GM12892 (cell line): ENCODE results near the gene TRIO.

ENCODE experiments used
- DNase-seq: peaks from one replicate; pipeline ENCODE4 v3.0.0; 2011; ENCODE audit not compliant: insufficient read length
- FAIRE-seq: peaks from 2 replicates; lab custom pipeline; 2011; peaks lifted over from hg19 to GRCh38; lab: Jason Lieb, UNC
- POLR2A ChIP-seq: IDR thresholded peaks from 2 replicates; pipeline ENCODE4 v1.6.1; 2011; ENCODE audit warnings: low read depth, low read length, control low read depth
- POLR2AphosphoS5 ChIP-seq: IDR thresholded peaks from 2 replicates; pipeline ENCODE4 v1.6.1; 2011; ENCODE audit warnings: low read depth, low read length, control low read depth
- TAF1 ChIP-seq: IDR thresholded peaks from 2 replicates; pipeline ENCODE4 v1.6.1; 2011; ENCODE audit warnings: low read depth, mild to moderate bottlenecking, control low read depth, low read length, borderline replicate concordance

Gene TRIO

GRCh38 chr5:14362491-14362890 is 219.3 kb downstream of the TRIO start:
- DNase-seq = no peak
- no peak for TF ChIP-seq POLR2A
- no peak for TF ChIP-seq TAF1
- TF ChIP-seq POLR2AphosphoS5 = no peak
- no peak for FAIRE-seq

- FAIRE-seq (no peak), DNase-seq (no peak)
- TF ChIP-seq POLR2A (no peak), POLR2AphosphoS5 (no peak), TAF1 (no peak)
These were observed 221.0 kb downstream of the TRIO start for GRCh38 chr5:14364096-14364495.

DNA sequence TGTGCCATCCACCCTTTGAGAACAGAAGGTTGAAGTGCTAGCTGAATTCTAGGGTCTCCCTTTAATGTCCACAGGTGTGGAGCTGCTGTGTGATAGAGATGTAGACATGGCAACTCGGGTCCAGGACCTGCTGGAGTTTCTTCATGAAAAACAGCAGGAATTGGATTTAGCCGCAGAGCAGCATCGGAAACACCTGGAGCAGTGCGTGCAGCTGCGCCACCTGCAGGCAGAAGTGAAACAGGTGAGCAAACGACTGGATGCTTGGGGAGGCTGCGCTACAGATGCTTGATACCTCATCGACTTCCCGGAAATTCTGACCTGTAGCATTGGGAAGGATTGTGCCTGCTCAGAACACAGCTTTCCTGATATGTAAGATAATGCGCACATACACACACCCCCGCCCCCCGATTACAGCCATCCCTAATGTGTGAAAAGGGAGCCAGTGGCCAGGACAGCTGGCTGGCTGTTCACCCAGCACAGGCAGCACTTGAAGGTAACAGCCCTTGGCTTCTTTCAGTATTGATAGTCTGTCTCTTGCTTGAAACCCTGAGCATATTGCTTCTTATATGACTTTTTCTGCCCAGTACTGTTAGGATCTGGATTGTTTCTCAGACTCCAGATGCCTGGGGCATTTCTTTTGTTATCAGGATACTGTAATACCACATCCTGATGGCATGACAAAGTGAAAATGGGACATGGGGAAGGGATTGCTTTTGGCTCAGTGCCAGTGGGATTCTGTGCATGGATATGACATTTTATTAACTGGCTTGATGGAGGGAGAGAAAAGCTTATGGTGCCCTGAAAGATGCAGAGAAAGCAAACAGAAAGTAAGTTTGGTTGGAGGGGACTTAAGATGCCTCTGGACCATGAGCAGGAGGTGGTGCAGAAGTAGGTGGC is 221.7 kb downstream of the TRIO start:
- no peak for DNase-seq

DNA sequence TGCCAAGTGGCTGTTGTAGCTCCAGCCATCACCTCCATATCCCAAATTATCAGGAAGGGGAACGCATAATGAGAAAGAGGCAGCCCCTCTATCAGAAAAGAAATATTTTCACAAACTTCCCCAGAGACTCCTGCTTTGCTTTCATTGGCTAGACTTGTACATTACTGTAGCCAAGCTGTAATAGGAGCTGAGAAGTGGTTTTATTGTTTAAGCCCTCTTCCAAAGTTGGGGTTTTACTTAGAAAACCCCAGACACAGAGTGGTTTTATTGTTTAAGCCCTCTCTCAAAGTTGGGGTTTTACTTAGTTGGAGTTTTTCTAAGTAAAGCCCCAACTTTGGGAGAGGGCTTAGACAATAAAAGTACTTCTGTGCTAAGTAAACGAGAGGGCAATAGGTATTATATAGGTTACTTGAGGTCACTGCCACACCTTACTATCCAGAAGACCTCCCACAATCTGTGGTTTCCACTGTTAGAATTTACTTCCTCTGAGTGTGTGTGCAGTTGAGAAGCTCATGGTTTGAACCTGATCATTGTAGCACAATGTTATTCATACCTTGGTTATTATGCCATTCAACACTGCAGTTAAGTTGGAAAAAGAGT is 222.8 kb downstream of the TRIO start:
- no peak for DNase-seq
- TF ChIP-seq POLR2AphosphoS5 = no peak
- no peak for TF ChIP-seq POLR2A
- no peak for TF ChIP-seq TAF1
- no peak for FAIRE-seq

More for the DNA sequence above, 221.7 kb downstream of the TRIO start:
- FAIRE-seq = no peak
- TF ChIP-seq POLR2AphosphoS5 (no peak), TAF1 (no peak), POLR2A (no peak)

GRCh38 chr5:14366763-14367162 is 223.6 kb downstream of the TRIO start:
- TF ChIP-seq POLR2AphosphoS5 (no peak), TAF1 (no peak), POLR2A (no peak)
- DNase-seq = no peak
- no peak for FAIRE-seq

DNA sequence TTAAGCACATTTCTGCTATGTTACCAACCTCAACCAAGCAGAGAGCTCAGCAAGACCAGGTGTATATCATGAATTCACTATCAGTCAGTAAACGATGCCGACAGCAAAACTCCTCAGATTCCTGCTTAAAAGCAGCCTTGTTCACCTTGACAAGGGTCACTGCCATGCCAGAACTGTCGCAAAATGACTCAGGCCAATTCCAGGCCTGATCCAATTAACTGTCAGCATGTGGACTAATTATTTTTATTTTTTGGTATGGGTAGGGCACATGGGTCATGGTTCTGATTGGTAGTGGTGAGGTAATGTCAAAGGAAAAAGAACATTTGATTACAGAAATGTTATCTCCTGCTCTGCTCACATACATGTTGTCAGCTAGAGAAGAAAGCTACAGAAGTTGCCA is 224.2 kb downstream of the TRIO start:
- TF ChIP-seq POLR2A (no peak), POLR2AphosphoS5 (no peak), TAF1 (no peak)
- FAIRE-seq = no peak
- DNase-seq = no peak

- TF ChIP-seq POLR2A = no peak
- no peak for TF ChIP-seq POLR2AphosphoS5
- no peak for TF ChIP-seq TAF1
- no peak for FAIRE-seq
- DNase-seq = no peak
These were observed 226.6 kb downstream of the TRIO start for GRCh38 chr5:14369780-14370179.

- DNase-seq = no peak
- TF ChIP-seq POLR2AphosphoS5 = no peak
- no peak for TF ChIP-seq POLR2A
- no peak for TF ChIP-seq TAF1
- FAIRE-seq = no peak
These were observed 227.2 kb downstream of the TRIO start for GRCh38 chr5:14370386-14370785.

GRCh38 chr5:14373685-14374084 is 230.5 kb downstream of the TRIO start:
- FAIRE-seq (no peak), DNase-seq (no peak)

GRCh38 chr5:14374100-14374499 is 231.0 kb downstream of the TRIO start:
- TF ChIP-seq TAF1 (no peak), POLR2A (no peak), POLR2AphosphoS5 (no peak)
- no peak for DNase-seq
- peak; percentile 14 for FAIRE-seq

More at GRCh38 chr5:14373685-14374084, 230.5 kb downstream of the TRIO start:
- no peak for TF ChIP-seq TAF1
- no peak for TF ChIP-seq POLR2AphosphoS5
- TF ChIP-seq POLR2A = no peak

DNA sequence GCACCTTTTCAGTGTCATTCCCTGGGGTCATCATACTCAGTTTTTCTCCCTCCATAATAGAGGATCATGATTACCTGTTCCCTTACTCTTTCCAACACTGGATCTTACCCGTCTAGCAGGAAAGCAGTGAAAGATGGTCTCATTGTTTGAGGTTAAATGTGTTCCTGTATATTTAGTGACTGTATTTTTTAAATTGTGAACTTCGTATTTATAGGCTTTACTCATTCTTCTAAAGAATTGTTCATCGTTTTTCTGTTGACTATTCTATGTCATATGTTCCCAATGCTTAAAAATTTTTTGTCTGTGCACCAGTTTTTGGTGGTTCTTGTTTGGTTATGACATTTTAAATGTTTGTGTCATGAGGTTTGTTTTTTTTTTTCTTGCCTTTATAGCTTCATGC is 233.6 kb downstream of the TRIO start:
- FAIRE-seq (no peak), DNase-seq (no peak)
- no peak for TF ChIP-seq TAF1
